Fibroblast of mammary gland (primary cell): ENCODE measurements around the gene MST1.

Experiments
- DNase-seq: peaks from one replicate; pipeline ENCODE4 v3.0.0-alpha.2; 2010; ENCODE audit warnings: low read depth
- H3K4me3 ChIP-seq: 2 replicates; pipeline ENCODE4 v1.5.1; 2011; ENCODE audit warnings: low read depth, mild to moderate bottlenecking, low read length, moderate library complexity; ENCODE audit not compliant: control insufficient read depth
- TF ChIP-seq, protein P1 (sequence below): conservative IDR thresholded peaks from 2 replicates; pipeline ENCODE4 v1.5.1; 2011; ENCODE audit warnings: low read depth, low read length, inconsistent platforms; ENCODE audit not compliant: control insufficient read depth, insufficient read depth

MST1 gene

DNA sequence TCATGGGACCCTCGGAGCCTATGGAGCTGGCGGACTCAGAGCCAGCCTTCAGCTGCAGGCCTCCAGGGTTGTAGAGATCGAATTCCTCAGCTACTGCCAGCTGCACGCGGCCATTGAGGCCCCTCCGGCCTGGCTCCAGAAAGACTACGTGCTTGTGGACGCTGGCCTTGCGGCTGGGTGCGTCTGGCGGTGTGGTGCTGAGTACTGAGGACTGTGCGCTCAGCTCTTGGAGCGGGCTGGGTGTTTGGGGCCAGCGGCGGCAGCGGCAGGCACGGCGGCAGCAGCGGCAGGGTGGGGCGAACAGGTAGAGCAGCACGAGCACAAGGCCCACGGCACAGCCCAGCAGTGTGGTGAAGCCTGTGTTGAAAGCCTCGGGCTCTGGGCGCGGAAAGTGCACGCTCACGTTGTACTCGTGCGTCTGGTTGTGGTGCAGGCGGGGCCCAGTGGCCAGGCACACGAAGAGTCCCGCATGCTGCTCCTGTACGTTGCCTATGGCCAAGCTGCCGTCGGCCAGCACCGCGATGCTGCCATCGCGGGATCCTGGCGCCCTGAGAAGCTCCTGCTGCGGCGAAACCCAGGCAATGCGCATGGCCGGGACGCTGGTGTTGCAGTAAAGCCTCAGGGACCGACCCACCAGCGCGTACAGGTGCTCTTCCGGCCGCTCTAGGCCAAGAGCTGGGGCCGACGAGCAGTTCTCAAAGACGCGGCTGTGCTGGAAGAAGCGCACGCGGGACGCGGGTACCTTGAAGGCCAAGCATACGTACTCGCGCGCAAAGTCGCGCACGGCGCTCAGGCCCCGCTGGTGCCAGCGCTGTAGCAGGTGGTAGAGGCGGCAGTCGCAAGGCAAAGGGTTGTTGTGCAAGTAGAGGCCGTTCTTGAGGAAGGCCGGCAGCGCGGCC lies 28.9 kb upstream of the MST1 start:
- DNase-seq = no peak
- H3K4me3 ChIP-seq = no peak overlapping the region

DNA sequence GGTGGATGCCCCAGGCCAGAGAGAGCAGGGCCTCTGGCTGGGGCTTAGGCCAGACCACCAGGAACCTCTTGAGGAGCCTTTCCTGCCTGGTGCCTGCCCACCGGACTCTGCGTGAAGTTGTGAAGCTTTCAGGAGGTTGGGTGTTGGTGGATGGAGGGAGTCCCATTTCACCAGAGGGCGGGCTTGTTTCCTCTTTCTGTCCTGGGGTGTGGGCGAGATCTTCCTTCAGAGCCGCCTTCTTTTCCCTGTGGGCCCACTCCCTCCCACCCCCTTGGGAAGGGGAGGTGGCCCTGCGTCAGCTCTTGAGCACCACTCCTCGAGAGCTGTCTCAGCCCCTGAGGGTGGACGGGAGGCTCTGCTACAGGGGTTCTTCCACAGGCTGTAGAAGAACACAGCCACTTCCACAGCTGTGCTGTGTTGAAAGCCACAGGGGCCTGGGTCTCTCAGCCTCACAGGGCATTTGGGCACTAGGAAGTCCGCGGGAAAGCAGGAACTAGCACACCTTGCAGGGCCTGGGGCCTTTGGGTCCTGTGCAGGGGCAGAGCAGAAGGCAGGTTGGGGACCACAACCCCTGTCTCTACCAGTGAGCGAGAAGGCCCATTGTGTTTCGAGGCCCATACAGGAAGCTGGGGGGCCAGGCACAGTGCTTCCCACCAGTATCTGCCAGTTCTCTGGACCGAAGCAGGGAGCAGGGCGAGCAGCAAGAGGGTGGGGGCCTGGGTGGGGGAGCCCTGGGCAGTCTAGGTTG lies 28.1 kb upstream of the MST1 start:
- no peak for DNase-seq
- TF ChIP-seq, protein P1, sequence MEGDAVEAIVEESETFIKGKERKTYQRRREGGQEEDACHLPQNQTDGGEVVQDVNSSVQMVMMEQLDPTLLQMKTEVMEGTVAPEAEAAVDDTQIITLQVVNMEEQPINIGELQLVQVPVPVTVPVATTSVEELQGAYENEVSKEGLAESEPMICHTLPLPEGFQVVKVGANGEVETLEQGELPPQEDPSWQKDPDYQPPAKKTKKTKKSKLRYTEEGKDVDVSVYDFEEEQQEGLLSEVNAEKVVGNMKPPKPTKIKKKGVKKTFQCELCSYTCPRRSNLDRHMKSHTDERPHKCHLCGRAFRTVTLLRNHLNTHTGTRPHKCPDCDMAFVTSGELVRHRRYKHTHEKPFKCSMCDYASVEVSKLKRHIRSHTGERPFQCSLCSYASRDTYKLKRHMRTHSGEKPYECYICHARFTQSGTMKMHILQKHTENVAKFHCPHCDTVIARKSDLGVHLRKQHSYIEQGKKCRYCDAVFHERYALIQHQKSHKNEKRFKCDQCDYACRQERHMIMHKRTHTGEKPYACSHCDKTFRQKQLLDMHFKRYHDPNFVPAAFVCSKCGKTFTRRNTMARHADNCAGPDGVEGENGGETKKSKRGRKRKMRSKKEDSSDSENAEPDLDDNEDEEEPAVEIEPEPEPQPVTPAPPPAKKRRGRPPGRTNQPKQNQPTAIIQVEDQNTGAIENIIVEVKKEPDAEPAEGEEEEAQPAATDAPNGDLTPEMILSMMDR = no peak
- H3K4me3 ChIP-seq = no peak overlapping the region

More for the DNA sequence above, 28.9 kb upstream of the MST1 start:
- TF ChIP-seq, protein P1 = no peak

GRCh38 chr3:49716691-49717210 lies 27.5 kb upstream of the MST1 start:
- no peak overlapping the region for H3K4me3 ChIP-seq
- DNase-seq = no peak
- TF ChIP-seq, protein P1 = no peak

- TF ChIP-seq, protein P1 = no peak
- no peak for DNase-seq
- no peak overlapping the region for H3K4me3 ChIP-seq
Measured at GRCh38 chr3:49716169-49716568, 26.9 kb upstream of the MST1 start.

DNA sequence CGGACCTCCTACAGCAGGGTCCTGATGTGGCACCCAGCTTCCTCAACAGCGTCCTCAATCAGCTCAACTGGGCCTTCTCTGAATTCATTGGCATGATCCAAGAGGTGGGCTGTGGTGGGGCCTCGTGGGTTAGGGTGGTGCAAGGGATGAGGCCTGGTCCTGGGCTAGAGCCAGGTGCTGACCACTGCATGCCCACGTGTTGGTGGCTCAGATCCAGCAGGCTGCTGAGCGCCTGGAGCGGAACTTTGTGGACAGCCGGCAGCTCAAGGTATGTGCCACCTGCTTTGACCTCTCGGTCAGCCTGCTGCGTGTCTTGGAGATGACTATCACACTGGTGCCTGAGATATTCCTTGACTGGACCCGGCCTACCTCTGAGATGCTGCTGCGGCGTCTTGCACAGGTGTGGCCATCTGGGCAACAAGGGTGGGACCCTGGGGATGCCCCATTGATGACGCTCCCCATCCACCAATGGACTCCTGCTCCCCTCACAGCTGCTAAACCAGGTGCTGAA lies 26.4 kb upstream of the MST1 start:
- no peak overlapping the region for H3K4me3 ChIP-seq
- DNase-seq = no peak
- TF ChIP-seq, protein P1 = no peak

DNA sequence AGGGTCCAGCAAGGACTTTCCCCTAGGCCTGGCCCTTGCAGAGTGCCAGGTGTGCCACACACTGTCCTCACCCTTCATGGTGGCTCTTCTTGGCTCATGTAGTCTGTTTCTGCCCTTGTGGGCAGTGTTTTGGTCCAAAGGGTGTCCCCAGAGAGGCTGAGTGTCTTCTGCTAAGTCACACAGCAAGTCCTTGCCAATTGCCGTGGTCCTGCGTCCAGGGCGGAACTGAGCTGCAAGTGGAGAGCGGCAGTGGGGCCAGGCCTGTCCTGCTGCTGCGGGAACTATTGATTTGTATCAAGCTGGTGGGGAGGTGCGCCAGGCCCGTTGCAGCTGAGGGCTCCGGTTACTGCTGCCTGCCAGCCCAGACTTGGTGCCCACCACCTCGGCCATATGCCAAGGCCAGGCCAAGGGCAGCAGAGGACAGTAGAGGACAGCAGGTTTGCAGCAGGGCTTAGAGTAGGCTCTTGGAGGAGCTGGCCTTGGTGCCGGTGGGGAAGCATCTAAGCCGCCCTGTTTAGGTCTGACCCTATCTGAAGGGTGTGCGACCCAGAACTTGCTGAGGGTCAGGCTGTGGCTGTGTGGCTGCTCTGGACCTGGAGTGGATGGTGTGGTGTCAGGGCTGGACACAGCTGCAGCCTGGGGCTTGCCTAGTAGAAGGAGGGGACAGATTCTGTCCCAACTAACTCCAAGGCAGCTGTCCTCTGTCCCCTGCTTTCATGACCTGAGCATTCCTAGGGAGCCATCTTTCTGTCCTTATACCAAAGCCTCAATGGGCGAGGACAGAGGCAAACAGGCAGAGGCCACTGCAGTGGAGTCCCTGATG lies 25.7 kb upstream of the MST1 start:
- no peak overlapping the region for H3K4me3 ChIP-seq
- no peak for DNase-seq
- TF ChIP-seq, protein P1 = no peak
